Liver (tissue), 3 donors: Measurements from ENCODE around the gene DIP2A.

Experiments
- GABPA ChIP-seq, 2 donors: IDR thresholded peaks in 1 of 2; conservative IDR thresholded peaks in 1 of 2; 2 replicates each; pipeline ENCODE4 v1.6.1; 2016; ENCODE audit warnings: antibody characterized with exemption in 2 of 2, mild to moderate bottlenecking in 1 of 2, moderate library complexity in 1 of 2
- JUND ChIP-seq, 2 donors: IDR thresholded peaks; 2 replicates each; pipeline ENCODE4 v1.6.1; 2016; ENCODE audit warnings: antibody characterized with exemption in 2 of 2
- RAD21 ChIP-seq, 2 donors: IDR thresholded peaks; 2 replicates each; pipeline ENCODE4 v1.6.1; 2016; ENCODE audit warnings: antibody characterized with exemption in 2 of 2, mild to moderate bottlenecking in 2 of 2
- SP1 ChIP-seq: IDR thresholded peaks from 2 replicates; pipeline ENCODE4 v1.6.1; 2018; ENCODE audit warnings: antibody characterized with exemption, mild to moderate bottlenecking
- TAF1 ChIP-seq: conservative IDR thresholded peaks from 2 replicates; pipeline ENCODE4 v1.6.1; 2016; ENCODE audit warnings: antibody characterized with exemption, mild to moderate bottlenecking
- YY1 ChIP-seq: IDR thresholded peaks from 2 replicates; pipeline ENCODE4 v1.6.1; 2016; ENCODE audit warnings: antibody characterized with exemption, mild to moderate bottlenecking
- TF ChIP-seq, protein P1 (sequence below): fragments of 150-350 bp; IDR thresholded peaks from 2 replicates; pipeline ENCODE4 v1.5.1; 2017; ENCODE audit warnings: improper control_type of control experiment, low read depth, low read length; ENCODE audit not compliant: missing input control
- donor health status: healthy.
- donor health status: healthy.

GRCh38 chr21:46425041-46425440, 33.6 kb upstream of the DIP2A start:
- TF ChIP-seq SP1 = no peak
- TF ChIP-seq, protein P1, sequence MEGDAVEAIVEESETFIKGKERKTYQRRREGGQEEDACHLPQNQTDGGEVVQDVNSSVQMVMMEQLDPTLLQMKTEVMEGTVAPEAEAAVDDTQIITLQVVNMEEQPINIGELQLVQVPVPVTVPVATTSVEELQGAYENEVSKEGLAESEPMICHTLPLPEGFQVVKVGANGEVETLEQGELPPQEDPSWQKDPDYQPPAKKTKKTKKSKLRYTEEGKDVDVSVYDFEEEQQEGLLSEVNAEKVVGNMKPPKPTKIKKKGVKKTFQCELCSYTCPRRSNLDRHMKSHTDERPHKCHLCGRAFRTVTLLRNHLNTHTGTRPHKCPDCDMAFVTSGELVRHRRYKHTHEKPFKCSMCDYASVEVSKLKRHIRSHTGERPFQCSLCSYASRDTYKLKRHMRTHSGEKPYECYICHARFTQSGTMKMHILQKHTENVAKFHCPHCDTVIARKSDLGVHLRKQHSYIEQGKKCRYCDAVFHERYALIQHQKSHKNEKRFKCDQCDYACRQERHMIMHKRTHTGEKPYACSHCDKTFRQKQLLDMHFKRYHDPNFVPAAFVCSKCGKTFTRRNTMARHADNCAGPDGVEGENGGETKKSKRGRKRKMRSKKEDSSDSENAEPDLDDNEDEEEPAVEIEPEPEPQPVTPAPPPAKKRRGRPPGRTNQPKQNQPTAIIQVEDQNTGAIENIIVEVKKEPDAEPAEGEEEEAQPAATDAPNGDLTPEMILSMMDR = no peak
- no peak for TF ChIP-seq TAF1
- TF ChIP-seq YY1 = no peak
- TF ChIP-seq JUND (IDR thresholded peaks at IDR 0.05) = no peak
- TF ChIP-seq GABPA (IDR thresholded peaks at IDR 0.05 in 1 of 2, conservative IDR thresholded peaks at IDR 0.05 in 1 of 2) = no peak
- no peak for TF ChIP-seq RAD21 (IDR thresholded peaks at IDR 0.05)
